ENCODE results near the gene UNKL. TPM values are rescaled to one million over a fixed set of nuclear protein-coding genes. Genes with fewer than 3 reads are reported as not detected.

UNKL gene
- total RNA-seq, 2 donors from 2014 or later = 51.1 to 69.5 TPM

- Mint-ChIP-seq H3K4me1 (ENCODE audit: low read depth) (no peaks in the 10 kb centered on the region), H3K36me3 (ENCODE audit: insufficient read depth in 2 of 2) (peaks cover 0 to 7% of the 10 kb centered on the region in 2 donors), H3K9me3 (no peaks in the 10 kb centered on the region), H3K27me3 (ENCODE audit: low read depth) (no peaks in the 10 kb centered on the region), H3K27ac (peak overlapping the region; percentile 31), H3K4me3 (no peak overlapping the region)
- ATAC-seq (replicated peaks in 1 of 2) = no peak
- DNase-seq = no peak
These were observed 16.2 kb downstream of the UNKL start for GRCh38 chr16:1398351-1398750.

- ATAC-seq (replicated peaks in 1 of 2) = no peak
- no peak overlapping the region for H3K4me3 Mint-ChIP-seq
- H3K27me3 Mint-ChIP-seq (ENCODE audit: low read depth) = no peaks in the 10 kb centered on the region
- no peaks in the 10 kb centered on the region for H3K9me3 Mint-ChIP-seq
- no peak for DNase-seq
- no peaks in the 10 kb centered on the region for H3K4me1 Mint-ChIP-seq (ENCODE audit: low read depth)
- H3K36me3 Mint-ChIP-seq (ENCODE audit: insufficient read depth in 2 of 2) = peaks cover 0 to 7% of the 10 kb centered on the region in 2 donors
- no peak overlapping the region for H3K27ac Mint-ChIP-seq
These were observed 16.7 kb downstream of the UNKL start for GRCh38 chr16:1397779-1398178.

- DNase-seq (no peak), ATAC-seq (replicated peaks in 1 of 2) (no peak)
- no peak overlapping the region for H3K4me3 Mint-ChIP-seq
- H3K4me1 Mint-ChIP-seq (ENCODE audit: low read depth) = no peaks in the 10 kb centered on the region
- H3K27me3 Mint-ChIP-seq (ENCODE audit: low read depth) = no peaks in the 10 kb centered on the region
- peaks cover 0 to 2% of the 10 kb centered on the region in 2 donors for H3K36me3 Mint-ChIP-seq (ENCODE audit: insufficient read depth in 2 of 2)
- H3K9me3 Mint-ChIP-seq = no peaks in the 10 kb centered on the region
- H3K27ac Mint-ChIP-seq = no peak overlapping the region
These were observed 19.0 kb downstream of the UNKL start for GRCh38 chr16:1395444-1396031.

GRCh38 chr16:1394367-1394951 is 20.0 kb downstream of the UNKL start:
- Mint-ChIP-seq H3K27me3 (ENCODE audit: low read depth) (no peaks in the 10 kb centered on the region), H3K4me3 (no peak overlapping the region), H3K4me1 (ENCODE audit: low read depth) (no peaks in the 10 kb centered on the region), H3K9me3 (no peaks in the 10 kb centered on the region), H3K27ac (no peak overlapping the region), H3K36me3 (ENCODE audit: insufficient read depth in 2 of 2) (peaks cover 2 to 9% of the 10 kb centered on the region in 2 donors)
- ATAC-seq (replicated peaks in 1 of 2) (no peak), DNase-seq (no peak)

GRCh38 chr16:1393613-1394176 is 20.8 kb downstream of the UNKL start:
- DNase-seq = no peak
- Mint-ChIP-seq H3K4me3 (no peak overlapping the region), H3K9me3 (no peaks in the 10 kb centered on the region), H3K36me3 (ENCODE audit: insufficient read depth in 2 of 2) (peaks cover 2 to 9% of the 10 kb centered on the region in 2 donors), H3K4me1 (ENCODE audit: low read depth) (no peaks in the 10 kb centered on the region), H3K27ac (no peak overlapping the region), H3K27me3 (ENCODE audit: low read depth) (no peaks in the 10 kb centered on the region)
- ATAC-seq (replicated peaks in 1 of 2) = no peak

- H3K27ac Mint-ChIP-seq = no peak overlapping the region
- no peaks in the 10 kb centered on the region for H3K9me3 Mint-ChIP-seq
- no peak overlapping the region for H3K4me3 Mint-ChIP-seq
- H3K27me3 Mint-ChIP-seq (ENCODE audit: low read depth) = no peaks in the 10 kb centered on the region
- peaks cover 2 to 8% of the 10 kb centered on the region in 2 donors for H3K36me3 Mint-ChIP-seq (ENCODE audit: insufficient read depth in 2 of 2)
- ATAC-seq (replicated peaks in 1 of 2) = no peak
- H3K4me1 Mint-ChIP-seq (ENCODE audit: low read depth) = no peaks in the 10 kb centered on the region
- DNase-seq = no peak
These were observed 21.7 kb downstream of the UNKL start for GRCh38 chr16:1392826-1393225.

- ATAC-seq (replicated peaks in 1 of 2) (no peak), DNase-seq (no peak)
- Mint-ChIP-seq H3K27ac (no peak overlapping the region), H3K4me3 (no peak overlapping the region), H3K27me3 (ENCODE audit: low read depth) (no peaks in the 10 kb centered on the region), H3K36me3 (ENCODE audit: insufficient read depth in 2 of 2) (peaks cover 2 to 8% of the 10 kb centered on the region in 2 donors), H3K4me1 (ENCODE audit: low read depth) (no peaks in the 10 kb centered on the region), H3K9me3 (no peaks in the 10 kb centered on the region)
These were observed 24.2 kb downstream of the UNKL start for GRCh38 chr16:1390239-1390779.

GRCh38 chr16:1389762-1390161 is 24.7 kb downstream of the UNKL start:
- Mint-ChIP-seq H3K27me3 (ENCODE audit: low read depth) (no peaks in the 10 kb centered on the region), H3K9me3 (no peaks in the 10 kb centered on the region), H3K36me3 (ENCODE audit: insufficient read depth in 2 of 2) (peaks cover 4 to 8% of the 10 kb centered on the region in 2 donors), H3K4me3 (no peak overlapping the region), H3K27ac (no peak overlapping the region), H3K4me1 (ENCODE audit: low read depth) (no peaks in the 10 kb centered on the region)
- no peak for DNase-seq
- no peak for ATAC-seq (replicated peaks in 1 of 2)

GRCh38 chr16:1387331-1387730 is 27.2 kb downstream of the UNKL start:
- H3K9me3 Mint-ChIP-seq = no peaks in the 10 kb centered on the region
- H3K4me3 Mint-ChIP-seq = no peak overlapping the region
- peaks cover 4 to 8% of the 10 kb centered on the region in 2 donors for H3K36me3 Mint-ChIP-seq (ENCODE audit: insufficient read depth in 2 of 2)
- H3K4me1 Mint-ChIP-seq (ENCODE audit: low read depth) = no peaks in the 10 kb centered on the region
- no peak overlapping the region for H3K27ac Mint-ChIP-seq
- H3K27me3 Mint-ChIP-seq (ENCODE audit: low read depth) = no peaks in the 10 kb centered on the region
- ATAC-seq (replicated peaks in 1 of 2) (no peak), DNase-seq (no peak)

- H3K9me3 Mint-ChIP-seq = no peaks in the 10 kb centered on the region
- H3K4me3 Mint-ChIP-seq = no peak overlapping the region
- H3K27ac Mint-ChIP-seq = no peak overlapping the region
- ATAC-seq (replicated peaks in 1 of 2) (no peak), DNase-seq (no peak)
- H3K36me3 Mint-ChIP-seq (ENCODE audit: insufficient read depth in 2 of 2) = peaks cover 3 to 7% of the 10 kb centered on the region in 2 donors
- H3K4me1 Mint-ChIP-seq (ENCODE audit: low read depth) = peaks cover 1% of the 10 kb centered on the region
- H3K27me3 Mint-ChIP-seq (ENCODE audit: low read depth) = no peaks in the 10 kb centered on the region
These were observed 29.3 kb downstream of the UNKL start for GRCh38 chr16:1385232-1385631.

GRCh38 chr16:1383556-1383955 is 30.9 kb downstream of the UNKL start:
- H3K27me3 Mint-ChIP-seq (ENCODE audit: low read depth) = no peaks in the 10 kb centered on the region
- peaks cover 3 to 4% of the 10 kb centered on the region in 2 donors for H3K36me3 Mint-ChIP-seq (ENCODE audit: insufficient read depth in 2 of 2)
- H3K4me3 Mint-ChIP-seq = no peak overlapping the region
- DNase-seq (no peak), ATAC-seq (replicated peaks in 1 of 2) (no peak)
- no peak overlapping the region for H3K27ac Mint-ChIP-seq
- peaks cover 10% of the 10 kb centered on the region for H3K4me1 Mint-ChIP-seq (ENCODE audit: low read depth)
- no peaks in the 10 kb centered on the region for H3K9me3 Mint-ChIP-seq

GRCh38 chr16:1381612-1382406 is 32.7 kb downstream of the UNKL start:
- Mint-ChIP-seq H3K9me3 (no peaks in the 10 kb centered on the region), H3K36me3 (ENCODE audit: insufficient read depth in 2 of 2) (peaks cover 3 to 4% of the 10 kb centered on the region in 2 donors), H3K4me3 (no peak overlapping the region), H3K4me1 (ENCODE audit: low read depth) (peaks cover 20% of the 10 kb centered on the region), H3K27ac (no peak overlapping the region), H3K27me3 (ENCODE audit: low read depth) (no peaks in the 10 kb centered on the region)
- no peak for ATAC-seq (replicated peaks in 1 of 2)
- no peak for DNase-seq

- Mint-ChIP-seq H3K27me3 (ENCODE audit: low read depth) (no peaks in the 10 kb centered on the region), H3K36me3 (ENCODE audit: insufficient read depth in 2 of 2) (peaks cover 3 to 6% of the 10 kb centered on the region in 2 donors), H3K27ac (peak overlapping the region; percentile 46), H3K9me3 (no peaks in the 10 kb centered on the region), H3K4me1 (ENCODE audit: low read depth) (peaks cover 20% of the 10 kb centered on the region), H3K4me3 (peak overlapping the region; percentile 83 to 89)
- ATAC-seq (replicated peaks in 1 of 2) = no peak
- DNase-seq = no peak
These were observed 34.3 kb downstream of the UNKL start for GRCh38 chr16:1380195-1380594.

Measured in activated T-cell treated with anti-CD3 and anti-CD28 coated beads, Interleukin-2, amount 50 U/mL, for 72 hours (primary cell).